Hindlimb muscle (tissue), 1 donor: Measurements from ENCODE around the gene TYRP1. TPM values are rescaled to one million over a fixed set of nuclear protein-coding genes. Genes with fewer than 3 reads are reported as not detected.

ENCODE experiments used
- DNase-seq: peaks from one replicate; pipeline ENCODE4 v3.0.0-alpha.2; 2013
- polyA plus RNA-seq: library from polyadenylated mRNA; unstranded; fragments of 120-200 nt; gene quantifications from one replicate; pipeline ENCODE4 v1.2.1, GENCODE V29; 2013; ENCODE audit not compliant: insufficient read length

TYRP1 gene
- polyA plus RNA-seq, 1 donor: 2.2 TPM

DNA sequence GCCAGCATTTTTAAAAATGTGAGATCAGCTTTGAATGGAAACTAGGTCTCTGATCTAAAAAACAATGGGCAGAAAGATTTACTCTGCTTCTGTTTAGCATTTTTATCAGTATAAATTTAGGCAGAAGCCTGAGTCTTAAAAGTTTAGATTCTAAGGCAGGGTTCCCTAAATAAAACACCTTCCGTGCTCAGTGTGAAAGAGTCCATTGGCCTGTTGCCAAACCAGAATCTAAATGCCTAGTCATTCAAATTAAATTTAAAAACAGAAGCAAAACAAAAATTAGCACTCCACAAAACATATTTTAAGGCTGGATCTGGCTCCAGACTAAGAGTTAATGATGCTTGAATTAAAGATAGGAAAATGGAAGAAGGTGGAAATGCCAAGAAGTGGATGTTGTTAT is 4.5 kb downstream of the TYRP1 start:
- DNase-seq: no peak

GRCh38 chr9:12698266-12698665 is 5.1 kb downstream of the TYRP1 start:
- DNase-seq: no peak

- no peak for DNase-seq
Observed at GRCh38 chr9:12698986-12699385, 5.8 kb downstream of the TYRP1 start.

DNA sequence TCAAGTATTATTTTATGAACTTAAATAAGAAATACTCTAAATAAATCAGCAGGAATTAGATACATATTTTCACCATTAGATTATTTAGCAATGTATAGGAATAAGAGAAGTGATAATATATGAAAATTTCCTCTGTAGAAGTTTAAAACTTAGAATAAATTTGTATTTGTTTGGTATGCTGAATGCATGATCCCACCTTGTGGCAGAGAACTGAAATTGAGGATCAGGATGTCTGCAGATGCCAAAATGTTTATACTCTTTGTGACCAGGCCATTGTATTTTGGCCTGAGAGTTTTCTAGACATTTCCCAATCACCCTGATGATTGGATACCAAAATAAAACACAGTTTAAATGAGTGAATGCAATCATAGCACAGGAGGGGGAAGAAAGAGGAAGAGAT is 6.3 kb downstream of the TYRP1 start:
- no peak for DNase-seq

GRCh38 chr9:12701126-12701525 is 7.9 kb downstream of the TYRP1 start:
- DNase-seq: no peak

DNA sequence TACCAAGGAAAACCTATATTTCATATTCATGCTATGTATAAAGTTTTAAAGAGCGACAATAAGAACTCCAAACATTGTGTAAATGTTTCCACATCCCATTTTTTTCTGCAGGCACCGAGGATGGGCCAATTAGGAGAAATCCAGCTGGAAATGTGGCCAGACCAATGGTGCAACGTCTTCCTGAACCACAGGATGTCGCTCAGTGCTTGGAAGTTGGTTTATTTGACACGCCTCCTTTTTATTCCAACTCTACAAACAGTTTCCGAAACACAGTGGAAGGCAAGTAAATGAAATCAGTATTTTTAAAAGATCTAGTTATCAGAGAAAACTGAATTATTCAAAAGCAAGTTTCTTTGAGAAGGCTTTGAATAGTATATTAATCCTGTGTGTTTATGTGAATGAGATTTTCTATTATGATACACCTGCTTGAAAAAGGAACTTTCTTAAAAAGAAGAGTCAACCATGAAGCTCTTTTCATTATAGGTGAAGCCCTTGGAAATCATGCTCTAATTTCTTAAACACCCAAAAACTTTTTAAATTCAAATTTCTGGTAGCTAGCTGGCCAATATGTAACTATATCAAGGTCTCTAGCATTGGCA is 9.1 kb downstream of the TYRP1 start:
- peak; percentile 66 for DNase-seq

GRCh38 chr9:12703996-12704395 is 10.8 kb downstream of the TYRP1 start:
- no peak for DNase-seq

DNA sequence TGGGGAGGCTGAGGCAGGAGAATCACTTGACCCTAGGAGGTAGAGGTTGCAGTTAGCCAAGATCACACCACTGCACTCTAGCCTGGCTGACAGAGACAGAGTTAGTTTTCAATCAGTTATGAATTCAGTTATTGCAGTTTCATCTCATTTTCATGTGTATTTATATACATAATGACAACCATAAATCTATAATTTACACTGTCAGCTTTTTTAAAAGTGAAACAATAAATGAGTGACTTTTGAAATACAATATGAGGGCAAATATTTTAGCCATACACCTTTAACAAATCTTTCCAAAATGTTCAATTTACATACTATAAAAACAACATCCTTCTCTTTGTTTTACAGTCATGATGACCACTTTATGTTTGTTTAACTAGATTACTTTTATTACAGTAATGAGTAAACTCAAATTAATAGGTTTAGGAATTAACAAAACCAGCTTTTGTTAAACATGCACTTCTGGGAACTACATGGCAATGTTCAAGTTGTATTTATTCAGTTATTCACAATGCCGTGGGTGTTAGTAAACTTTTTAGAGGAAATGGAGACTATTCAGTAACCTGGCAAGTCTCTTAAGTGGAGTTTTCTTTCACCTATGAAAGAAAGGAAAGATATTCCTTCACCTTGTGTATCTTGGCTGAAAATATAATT is 12.7 kb downstream of the TYRP1 start:
- DNase-seq: no peak

DNA sequence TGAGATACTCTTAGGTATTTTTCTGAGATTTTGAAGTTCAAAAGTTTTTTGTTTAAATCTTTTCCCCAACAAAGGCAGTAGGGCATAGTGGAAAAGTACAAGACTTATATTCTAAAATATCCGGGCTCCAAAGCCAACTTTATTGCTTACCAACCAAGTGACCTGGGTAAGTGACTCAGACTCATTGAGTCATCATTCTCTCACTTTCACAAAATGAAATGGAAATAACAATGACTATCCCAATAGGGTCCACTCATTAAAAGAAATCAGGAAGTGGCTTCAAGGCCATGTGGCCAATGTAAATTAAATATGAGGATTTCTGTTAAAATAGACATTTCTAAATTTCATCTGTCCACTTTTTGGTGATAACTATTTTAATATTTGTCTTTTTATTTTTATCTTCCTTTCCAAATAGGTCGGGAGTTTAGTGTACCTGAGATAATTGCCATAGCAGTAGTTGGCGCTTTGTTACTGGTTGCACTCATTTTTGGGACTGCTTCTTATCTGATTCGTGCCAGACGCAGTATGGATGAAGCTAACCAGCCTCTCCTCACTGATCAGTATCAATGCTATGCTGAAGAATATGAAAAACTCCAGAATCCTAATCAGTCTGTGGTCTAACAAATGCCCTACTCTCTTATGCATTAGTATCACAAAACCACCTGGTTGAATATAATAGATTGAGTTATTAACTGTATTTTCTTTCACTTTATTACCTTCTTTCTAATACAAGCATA is 15.5 kb downstream of the TYRP1 start:
- DNase-seq: no peak

- no peak for DNase-seq
Observed at GRCh38 chr9:12712532-12712931, 19.3 kb downstream of the TYRP1 start.

DNA sequence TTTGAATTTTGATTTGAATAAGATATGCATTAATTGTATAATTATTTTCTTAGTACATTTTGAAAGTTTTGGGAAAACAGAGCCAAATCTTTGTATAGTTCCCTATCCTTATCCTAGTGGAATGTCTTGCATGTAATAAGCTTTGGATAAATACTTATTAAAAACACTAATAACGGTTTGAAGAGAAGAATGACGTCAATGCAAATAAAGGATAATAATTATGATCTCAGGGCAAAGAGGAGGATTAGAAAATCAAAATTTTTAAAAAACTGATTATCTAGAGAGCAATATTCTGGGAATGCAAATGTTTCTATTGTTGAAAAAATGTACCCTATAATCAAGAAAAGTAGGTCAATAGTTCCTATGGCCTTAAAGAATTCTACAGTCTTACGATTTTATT is 22.1 kb downstream of the TYRP1 start:
- DNase-seq: no peak

GRCh38 chr9:12716823-12717600 is 23.8 kb downstream of the TYRP1 start:
- no peak for DNase-seq

DNA sequence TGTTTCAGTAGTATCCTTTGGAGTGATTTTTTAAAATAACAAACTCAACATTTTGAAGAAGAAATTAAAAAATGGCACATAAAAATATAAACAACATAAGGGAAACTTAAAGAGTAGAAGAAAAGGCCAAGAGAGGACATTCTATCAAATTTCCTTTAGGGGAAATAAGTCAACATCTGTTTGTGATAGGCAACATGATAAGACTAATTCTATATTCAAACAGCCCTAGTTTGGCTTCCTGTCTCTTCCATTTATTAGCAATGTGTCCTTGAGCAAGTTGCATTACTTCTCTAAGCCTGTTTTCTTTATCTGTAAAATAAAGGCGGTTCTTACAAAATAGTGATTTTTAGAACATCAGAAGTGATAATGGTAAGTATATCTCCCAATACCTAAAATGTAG is 24.7 kb downstream of the TYRP1 start:
- DNase-seq: no peak

- no peak for DNase-seq
Observed at GRCh38 chr9:12718482-12719026, 25.4 kb downstream of the TYRP1 start.

- DNase-seq: peak; percentile 23
Observed at GRCh38 chr9:12719431-12719830, 26.2 kb downstream of the TYRP1 start.

- DNase-seq: no peak
Observed at GRCh38 chr9:12720551-12720950, 27.4 kb downstream of the TYRP1 start.

DNA sequence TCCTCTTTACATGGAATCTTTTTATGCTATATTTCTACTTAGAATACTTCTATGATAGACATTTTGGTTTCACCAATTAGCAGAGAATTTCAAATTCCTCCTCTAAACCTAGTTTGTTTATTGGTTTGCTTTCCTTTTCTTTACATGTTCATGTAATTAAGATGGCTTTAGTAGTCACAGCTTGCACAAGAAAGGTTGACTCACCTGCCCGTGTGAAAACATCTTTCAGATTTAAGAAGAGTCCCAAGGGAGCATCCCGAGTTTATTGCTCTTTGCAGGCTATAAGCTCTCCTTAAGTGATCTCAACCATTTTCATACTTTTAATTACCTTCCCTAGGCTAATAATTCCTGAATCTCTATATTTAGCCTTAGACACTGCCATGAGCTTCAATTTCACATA is 28.9 kb downstream of the TYRP1 start:
- no peak for DNase-seq

DNA sequence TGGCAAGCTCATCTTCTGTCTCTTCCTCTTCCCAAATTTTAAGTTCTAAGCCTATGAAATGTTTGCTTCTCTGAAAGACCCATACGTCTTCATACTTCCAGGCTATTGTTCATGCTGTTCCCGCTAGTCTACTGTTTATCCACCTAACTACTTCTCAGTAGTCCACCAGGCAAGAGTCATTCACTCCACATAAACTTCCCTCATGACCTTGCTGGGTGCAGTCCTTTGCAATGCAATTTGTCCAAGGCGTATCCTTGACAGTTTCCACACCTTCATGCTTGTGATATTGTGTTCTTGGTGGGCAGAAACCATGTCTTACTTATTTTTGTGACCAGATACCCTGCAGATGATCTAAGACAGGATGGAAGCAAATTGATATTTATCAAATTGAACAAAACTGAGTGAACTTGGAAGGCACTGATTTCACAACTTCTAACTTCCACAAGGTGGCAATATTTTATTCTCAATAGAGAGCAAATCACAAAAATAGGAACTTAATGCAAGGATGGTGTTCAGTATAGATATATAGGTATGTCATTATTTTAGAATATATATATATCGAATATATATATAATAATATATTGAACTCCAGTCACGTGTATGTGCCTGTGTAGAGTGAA is 30.3 kb downstream of the TYRP1 start:
- no peak for DNase-seq

- DNase-seq: no peak
Observed at GRCh38 chr9:12726795-12727194, 33.6 kb downstream of the TYRP1 start.

- DNase-seq: no peak
Observed at GRCh38 chr9:12730198-12730597, 37.0 kb downstream of the TYRP1 start.

DNA sequence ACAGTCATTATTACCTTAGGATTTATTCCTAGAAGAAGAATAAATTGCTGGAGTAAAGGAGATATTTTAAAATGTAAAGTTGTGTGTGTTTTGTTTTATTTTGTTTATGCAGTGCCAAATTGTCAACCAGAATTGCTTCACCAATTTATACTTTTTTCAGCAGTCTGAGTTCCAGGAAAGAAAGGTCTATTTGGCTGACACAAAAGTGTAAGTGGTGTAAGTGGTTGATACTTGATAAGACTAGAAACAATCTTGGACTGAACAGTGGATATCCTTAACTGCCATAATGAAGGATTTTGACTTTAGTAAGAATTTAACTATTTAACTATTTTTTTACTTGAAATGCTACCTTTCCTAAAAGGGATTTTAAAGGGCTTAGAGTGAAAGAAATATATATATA is 37.7 kb downstream of the TYRP1 start:
- DNase-seq: no peak

- no peak for DNase-seq
Observed at GRCh38 chr9:12732971-12733370, 39.8 kb downstream of the TYRP1 start.

DNA sequence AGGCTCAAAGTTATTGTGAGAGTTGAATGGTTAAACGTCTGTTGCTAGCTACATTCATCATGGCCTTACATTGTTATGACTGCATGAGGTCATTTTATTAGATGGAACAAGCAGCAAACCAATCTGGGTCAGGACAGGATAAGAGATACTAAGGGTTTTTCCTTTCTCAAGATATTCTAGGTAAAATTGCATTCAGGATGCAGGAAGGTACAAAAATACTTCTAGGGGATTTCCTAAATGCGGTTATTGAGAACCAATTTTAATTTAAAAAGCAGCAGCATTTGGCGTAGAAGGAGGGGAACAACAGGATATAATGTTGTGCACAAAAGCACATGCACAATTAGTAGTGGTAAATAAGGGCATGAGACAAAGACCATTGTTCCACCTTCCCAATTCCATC is 42.5 kb downstream of the TYRP1 start:
- DNase-seq: no peak
